Breast epithelium (tissue), 4 donors: ENCODE results near the gene ABCA3. TPM values are rescaled to one million over a fixed set of nuclear protein-coding genes. Genes with fewer than 3 reads are reported as not detected.

Experiments used
- DNase-seq, 2 donors: peaks; one replicate each; pipeline ENCODE4 v3.0.0-alpha.2; 2019; ENCODE audit warnings: low spot score in 2 of 2
- H3K27ac ChIP-seq, 2 donors: fragments of 200-600 bp; sonication (generic) in 1 of 2; one replicate each; pipeline ENCODE4 v1.5.1; 2016 to 2019; ENCODE audit warnings: mild to moderate bottlenecking in 1 of 2
- H3K27me3 ChIP-seq, 2 donors: fragments of 200-600 bp; sonication (generic) in 1 of 2; one replicate each; pipeline versions ENCODE4 v1.5.1 to v1.6.0; 2017 to 2019; ENCODE audit warnings: control low read depth in 1 of 2, mild to moderate bottlenecking in 1 of 2
- H3K36me3 ChIP-seq: fragments of 200-600 bp; one replicate; pipeline ENCODE4 v1.5.1; 2019
- H3K4me1 ChIP-seq, 2 donors: fragments of 200-600 bp; sonication (generic); one replicate each; pipeline ENCODE4 v1.5.1; 2016 to 2019; ENCODE audit warnings: control low read depth in 1 of 2
- H3K4me3 ChIP-seq, 3 donors: fragments of 200-600 bp; sonication (generic); 1 replicate in 2 of 3; 2 replicates in 1 of 3; pipeline ENCODE4 v1.5.1; 2016 to 2019; ENCODE audit warnings: mild to moderate bottlenecking in 3 of 3, moderate library complexity in 2 of 3
- H3K9me3 ChIP-seq, 2 donors: fragments of 200-600 bp; sonication (generic) in 1 of 2; one replicate each; pipeline ENCODE4 v1.5.1; 2016 to 2019; ENCODE audit warnings: control low read depth in 1 of 2
- POLR2A ChIP-seq: fragments of 450-650 bp; IDR thresholded peaks from one replicate; pipeline ENCODE4 v1.6.1; 2016; ENCODE audit warnings: antibody characterized with exemption, mild to moderate bottlenecking, moderate library complexity
- POLR2AphosphoS5 ChIP-seq, 3 donors: sonication (generic); formaldehyde crosslinking; IDR thresholded peaks; one replicate each; pipeline ENCODE4 v1.6.1; 2017; ENCODE audit warnings: antibody characterized with exemption in 3 of 3
- intact Hi-C: fragments of 100-400 bp; cut with DNase I; formaldehyde crosslinking; loops from one replicate; pipeline ENCODE4 v1.15.1; 2023; ENCODE audit warnings: low total_unique reads
- total RNA-seq, 3 donors: library from RNA; depleted of rRNA; stranded (reverse); fragments of >200 nt; gene quantifications; one replicate each; pipeline ENCODE4 v1.1.0, GENCODE V29; 2016
- TF ChIP-seq, protein P1 (sequence below), 3 donors: fragments of 450-650 bp; IDR thresholded peaks; one replicate each; pipeline ENCODE4 v1.5.1; 2016 to 2017; ENCODE audit warnings: antibody characterized with exemption in 3 of 3, mild to moderate bottlenecking in 3 of 3, moderate library complexity in 3 of 3

ABCA3 gene
- total RNA-seq, 3 donors from 2014 or later, result 6.2 to 7.8 (median 6.3) TPM

DNA sequence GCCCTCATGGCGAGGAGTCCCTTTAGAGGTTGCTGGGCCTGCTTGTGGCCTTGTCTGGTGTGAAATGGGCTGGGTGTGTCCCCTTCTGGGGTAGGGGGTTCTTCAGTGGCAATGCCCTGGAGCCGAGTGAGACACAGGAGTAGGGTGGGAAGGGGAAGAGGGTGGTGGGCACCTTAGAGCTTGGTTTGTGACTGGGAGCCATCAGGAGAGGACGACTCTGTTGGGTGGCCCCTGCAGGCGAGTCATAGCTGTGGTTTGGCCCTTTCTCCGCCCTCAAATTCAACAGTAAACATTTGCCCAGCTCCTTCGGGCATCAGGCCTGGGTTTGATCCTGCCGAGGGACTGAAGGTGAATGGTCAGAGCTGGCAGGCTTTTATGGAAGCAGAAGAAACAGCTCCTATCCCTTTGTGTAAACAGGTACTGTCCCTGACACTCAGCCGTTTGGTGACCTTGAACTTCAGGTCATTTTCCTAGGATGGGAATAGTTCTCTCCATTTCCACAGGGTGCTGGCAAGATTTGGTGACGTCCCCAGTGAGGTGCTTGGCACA, 114.2 kb downstream of the ABCA3 start:
- Histone ChIP-seq H3K27ac (peak overlapping the region in 1 of 2 donors; percentile 35), H3K4me3 (no peak overlapping the region), H3K4me1 (peaks cover 4 to 12% of the 10 kb centered on the region in 2 donors), H3K36me3 (peaks cover 4% of the 10 kb centered on the region), H3K9me3 (no peaks in the 10 kb centered on the region), H3K27me3 (no peaks in the 10 kb centered on the region)
- intact Hi-C loops, result no loop called here
- TF ChIP-seq, protein P1, sequence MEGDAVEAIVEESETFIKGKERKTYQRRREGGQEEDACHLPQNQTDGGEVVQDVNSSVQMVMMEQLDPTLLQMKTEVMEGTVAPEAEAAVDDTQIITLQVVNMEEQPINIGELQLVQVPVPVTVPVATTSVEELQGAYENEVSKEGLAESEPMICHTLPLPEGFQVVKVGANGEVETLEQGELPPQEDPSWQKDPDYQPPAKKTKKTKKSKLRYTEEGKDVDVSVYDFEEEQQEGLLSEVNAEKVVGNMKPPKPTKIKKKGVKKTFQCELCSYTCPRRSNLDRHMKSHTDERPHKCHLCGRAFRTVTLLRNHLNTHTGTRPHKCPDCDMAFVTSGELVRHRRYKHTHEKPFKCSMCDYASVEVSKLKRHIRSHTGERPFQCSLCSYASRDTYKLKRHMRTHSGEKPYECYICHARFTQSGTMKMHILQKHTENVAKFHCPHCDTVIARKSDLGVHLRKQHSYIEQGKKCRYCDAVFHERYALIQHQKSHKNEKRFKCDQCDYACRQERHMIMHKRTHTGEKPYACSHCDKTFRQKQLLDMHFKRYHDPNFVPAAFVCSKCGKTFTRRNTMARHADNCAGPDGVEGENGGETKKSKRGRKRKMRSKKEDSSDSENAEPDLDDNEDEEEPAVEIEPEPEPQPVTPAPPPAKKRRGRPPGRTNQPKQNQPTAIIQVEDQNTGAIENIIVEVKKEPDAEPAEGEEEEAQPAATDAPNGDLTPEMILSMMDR (IDR thresholded peaks at IDR 0.05), result no peak
- TF ChIP-seq POLR2AphosphoS5 (IDR thresholded peaks at IDR 0.05) (no peak), POLR2A (no peak)
- peak in 1 of 2 donors; percentile 71 for DNase-seq

Other genes starting within 250 kb of the ABCA3 start
- gene PKD1, start 204.8 kb downstream of the ABCA3 start, total RNA-seq, result 100 to 1,000 TPM in 2 of 3 donors, 10 to 100 TPM in 1; 74.2 to 110 (median 107) TPM
- 1 to 10 TPM in 2 of 3 donors, not detected in 1; 3.5 to 3.9 TPM for gene RAB26, start 192.1 kb downstream of the ABCA3 start, total RNA-seq
- gene TRAF7, start 184.9 kb downstream of the ABCA3 start, total RNA-seq, result 10 to 100 TPM; 28.4 to 35.4 (median 32.5) TPM
- gene CASKIN1, start 144.1 kb downstream of the ABCA3 start, total RNA-seq, result under 1 TPM in 2 of 3 donors, not detected in 1; 0.33 to 0.44 TPM
- gene MLST8, start 135.3 kb downstream of the ABCA3 start, total RNA-seq, result 10 to 100 TPM; 42.7 to 48.1 (median 46.5) TPM
- gene BRICD5, start 129.9 kb downstream of the ABCA3 start, total RNA-seq, result 1 to 10 TPM; 1.4 to 7.5 (median 5.9) TPM
- 10 to 100 TPM in 2 of 3 donors, 1 to 10 TPM in 1; 9.1 to 14.7 (median 12.9) TPM for gene PGP, start 125.9 kb downstream of the ABCA3 start, total RNA-seq
- 10 to 100 TPM; 19.0 to 40.2 (median 34.7) TPM for gene E4F1, start 117.1 kb downstream of the ABCA3 start, total RNA-seq
- under 1 TPM in 2 of 3 donors, not detected in 1; 0.59 to 0.66 TPM for gene DNASE1L2, start 104.3 kb downstream of the ABCA3 start, total RNA-seq
- gene ECI1, start 89.1 kb downstream of the ABCA3 start, total RNA-seq, result 10 to 100 TPM; 45.4 to 66.2 (median 63.8) TPM
- gene RNPS1, start 72.6 kb downstream of the ABCA3 start, total RNA-seq, result 100 to 1,000 TPM in 1 of 3 donors, 10 to 100 TPM in 2; 93.1 to 107 (median 97.5) TPM
- 1 to 10 TPM; 1.6 to 2.9 (median 2.7) TPM for gene CCNF, start 88.7 kb upstream of the ABCA3 start, total RNA-seq
- 1 to 10 TPM in 1 of 3 donors, under 1 TPM in 1, not detected in 1; 0.98 to 1.0 TPM for gene TEDC2, start 119.4 kb upstream of the ABCA3 start, total RNA-seq
- gene NTN3, start 130.6 kb upstream of the ABCA3 start, total RNA-seq, result not detected
- 10 to 100 TPM in 2 of 3 donors, 1 to 10 TPM in 1; 8.8 to 22.0 (median 16.7) TPM for gene TBC1D24, start 134.4 kb upstream of the ABCA3 start, total RNA-seq
- gene ATP6V0C, start 173.2 kb upstream of the ABCA3 start, total RNA-seq, result 10 to 100 TPM; 27.5 to 70.2 (median 45.4) TPM
- 10 to 100 TPM; 27.9 to 57.0 (median 28.2) TPM for gene AMDHD2, start 179.6 kb upstream of the ABCA3 start, total RNA-seq
- gene CEMP1, start 190.7 kb upstream of the ABCA3 start, total RNA-seq, result 1 to 10 TPM in 2 of 3 donors, not detected in 1; 2.3 to 2.6 TPM
- 10 to 100 TPM; 28.8 to 32.8 (median 29.4) TPM for gene PDPK1, start 197.3 kb upstream of the ABCA3 start, total RNA-seq